H1 (cell line): ENCODE results near the gene ARHGEF10L. TPM values are rescaled to one million over a fixed set of nuclear protein-coding genes. Genes with fewer than 3 reads are reported as not detected.

Experiments used
- CTCF ChIA-PET: fragments of 300-600 bp; sonication (Branson Sonifier 250); formaldehyde crosslinking; loops from one replicate; lab custom pipeline; 2021; ENCODE audit not compliant: partially characterized antibody; lab: Charles Lee
- POLR2A ChIA-PET: fragments of 300-600 bp; sonication (Branson Sonifier 250); formaldehyde crosslinking; loops from one replicate; lab custom pipeline; 2021; ENCODE audit warnings: inconsistent platforms; ENCODE audit not compliant: partially characterized antibody; lab: Charles Lee
- DNase-seq, 2 experiments: peaks; one replicate each; pipeline versions ENCODE4 v3.0.0 to v3.0.0-alpha.2; 2010 to 2022; ENCODE audit warnings: low spot score in 2 of 2, low read depth in 1 of 2, mixed read lengths in 1 of 2
- FAIRE-seq: peaks from 2 replicates; lab custom pipeline; 2011; peaks lifted over from hg19 to GRCh38; lab: Jason Lieb, UNC
- H2AFZ ChIP-seq: 2 replicates; pipeline ENCODE4 v1.8.1; 2012; ENCODE audit warnings: low read length, inconsistent platforms
- H2AK5ac ChIP-seq: 2 replicates; pipeline ENCODE4 v1.6.1; 2013; ENCODE audit warnings: low read depth, low read length
- H2BK120ac ChIP-seq: replicated peaks from 2 replicates; pipeline ENCODE3; 2013; ENCODE audit warnings: low read depth, low read length, inconsistent platforms
- H2BK12ac ChIP-seq: 2 replicates; pipeline ENCODE4 v1.6.1; 2013; ENCODE audit warnings: low read depth, low read length
- H2BK15ac ChIP-seq: 2 replicates; pipeline ENCODE4 v1.6.1; 2013; ENCODE audit warnings: low read length
- H2BK20ac ChIP-seq: 2 replicates; pipeline ENCODE4 v1.6.1; 2013; ENCODE audit warnings: low read length
- H2BK5ac ChIP-seq: 2 replicates; pipeline ENCODE4 v1.6.1; 2013; ENCODE audit warnings: low read depth, low read length
- H3K14ac ChIP-seq: 2 replicates; pipeline ENCODE4 v1.6.1; 2013; ENCODE audit warnings: inconsistent platforms; ENCODE audit not compliant: insufficient read length
- H3K18ac ChIP-seq: 2 replicates; pipeline ENCODE4 v1.6.1; 2013; ENCODE audit warnings: low read length; ENCODE audit errors: extremely low read depth
- H3K23ac ChIP-seq: 2 replicates; pipeline ENCODE4 v1.6.1; 2013; ENCODE audit warnings: inconsistent platforms; ENCODE audit not compliant: insufficient read length
- H3K23me2 ChIP-seq: 2 replicates; pipeline ENCODE4 v1.6.1; 2013; ENCODE audit warnings: low read depth, low read length
- H3K27ac ChIP-seq: 2 replicates; pipeline ENCODE4 v1.6.1; 2011; ENCODE audit warnings: low read depth, low read length, inconsistent platforms
- H3K27me3 ChIP-seq, 4 experiments: replicated peaks in 1 of 4; 1 replicate in 1 of 4; 2 replicates in 3 of 4; pipeline versions ENCODE4 v1.6.1 to v1.8.1; 2011 to 2013; ENCODE audit warnings: low read length in 3 of 4, mild to moderate bottlenecking in 3 of 4, inconsistent platforms in 2 of 4, mixed read lengths in 2 of 4, moderate library complexity in 1 of 4; ENCODE audit not compliant: control insufficient read depth in 3 of 4, insufficient read depth in 3 of 4; ENCODE audit errors: extremely low read depth in 1 of 4
- H3K36me3 ChIP-seq, 4 experiments: 2 replicates each; pipeline versions ENCODE4 v1.6.1 to v1.8.1; 2011 to 2013; ENCODE audit warnings: mild to moderate bottlenecking in 4 of 4, low read length in 3 of 4, moderate library complexity in 2 of 4, control low read depth in 1 of 4, inconsistent platforms in 1 of 4; ENCODE audit not compliant: insufficient read depth in 4 of 4, control insufficient read depth in 2 of 4
- H3K4ac ChIP-seq: replicated peaks from 2 replicates; pipeline ENCODE3; 2013; ENCODE audit warnings: low read length, low read depth, mixed read lengths, inconsistent platforms; ENCODE audit not compliant: insufficient read length
- H3K4me1 ChIP-seq, 4 experiments: replicated peaks in 1 of 4; 1 replicate in 1 of 4; 2 replicates in 3 of 4; pipeline versions ENCODE4 v1.6.1 to v1.8.1; 2011 to 2013; ENCODE audit warnings: low read length in 3 of 4, inconsistent platforms in 2 of 4, mixed read lengths in 1 of 4; ENCODE audit not compliant: insufficient read depth in 4 of 4, control insufficient read depth in 3 of 4
- H3K4me2 ChIP-seq, 2 experiments: 2 replicates each; pipeline versions ENCODE4 v1.6.1 to v1.8.1; 2011 to 2013; ENCODE audit warnings: low read depth in 2 of 2, low read length in 2 of 2, control low read depth in 1 of 2, inconsistent platforms in 1 of 2, mild to moderate bottlenecking in 1 of 2; ENCODE audit not compliant: insufficient read depth in 1 of 2
- H3K4me3 ChIP-seq, 4 experiments: fragments of 200-600, 300-600 bp in 1 of 4; sonication (generic), shearing (Covaris generic), sonication (Bioruptor Twin) in 1 of 4; 2 replicates each; pipeline versions ENCODE4 v1.5.1 to v1.8.1; 2011 to 2016; ENCODE audit warnings: low read length in 4 of 4, low read depth in 3 of 4, control low read depth in 2 of 4, inconsistent platforms in 2 of 4, mild to moderate bottlenecking in 2 of 4, mixed read lengths in 1 of 4, moderate library complexity in 1 of 4; ENCODE audit not compliant: insufficient read depth in 2 of 4; ENCODE audit errors: extremely low read depth in 1 of 4
- H3K56ac ChIP-seq: replicated peaks from 2 replicates; pipeline ENCODE3; 2013; ENCODE audit warnings: low read depth, mild to moderate bottlenecking, mixed read lengths, low read length, inconsistent platforms; ENCODE audit not compliant: insufficient read length
- H3K79me1 ChIP-seq: 2 replicates; pipeline ENCODE4 v1.6.1; 2013; ENCODE audit warnings: low read depth, low read length, control low read depth
- H3K79me2 ChIP-seq, 2 experiments: 2 replicates each; pipeline versions ENCODE4 v1.6.1 to v1.8.1; 2012 to 2013; ENCODE audit warnings: low read length in 2 of 2, mild to moderate bottlenecking in 2 of 2, inconsistent platforms in 1 of 2; ENCODE audit not compliant: insufficient read depth in 2 of 2, control insufficient read depth in 1 of 2
- H3K9ac ChIP-seq, 4 experiments: replicated peaks in 1 of 4; 1 replicate in 1 of 4; 2 replicates in 3 of 4; pipeline versions ENCODE4 v1.6.1 to v1.8.1; 2011 to 2013; ENCODE audit warnings: low read depth in 3 of 4, low read length in 3 of 4, control low read depth in 2 of 4, mild to moderate bottlenecking in 2 of 4, moderate library complexity in 2 of 4, inconsistent platforms in 1 of 4; ENCODE audit errors: extremely low read depth in 1 of 4
- H3K9me3 ChIP-seq, 2 experiments: 2 replicates each; pipeline versions ENCODE4 v1.6.1 to v1.8.1; 2012 to 2013; ENCODE audit warnings: mild to moderate bottlenecking in 2 of 2, moderate library complexity in 2 of 2, control low read depth in 1 of 2, inconsistent platforms in 1 of 2, low read depth in 1 of 2, low read length in 1 of 2, mixed read lengths in 1 of 2; ENCODE audit not compliant: insufficient read depth in 2 of 2
- H4K20me1 ChIP-seq, 2 experiments: replicated peaks in 1 of 2; 2 replicates each; pipeline versions ENCODE3 to v1.8.1; 2011 to 2013; ENCODE audit warnings: inconsistent platforms in 2 of 2, low read length in 2 of 2, mild to moderate bottlenecking in 1 of 2; ENCODE audit not compliant: insufficient read depth in 2 of 2, control insufficient read depth in 1 of 2
- H4K5ac ChIP-seq: 2 replicates; pipeline ENCODE4 v1.6.1; 2013; ENCODE audit warnings: low read length, low read depth, mixed read lengths, inconsistent platforms; ENCODE audit not compliant: insufficient read length
- H4K8ac ChIP-seq: 2 replicates; pipeline ENCODE4 v1.8.0; 2013; ENCODE audit warnings: mild to moderate bottlenecking, moderate library complexity, low read length, inconsistent platforms; ENCODE audit not compliant: insufficient read depth; ENCODE audit errors: extremely low read depth
- H4K91ac ChIP-seq: replicated peaks from 2 replicates; pipeline ENCODE3; 2013; ENCODE audit warnings: low read length, mixed read lengths, inconsistent platforms; ENCODE audit not compliant: insufficient read length
- KDM1A ChIP-seq: fragments of 200-600, 300-600 bp; sonication (generic); IDR thresholded peaks from 2 replicates; pipeline ENCODE4 v1.7.1; 2016; ENCODE audit warnings: mild to moderate bottlenecking, low read length, borderline replicate concordance
- TCF12 ChIP-seq: IDR thresholded peaks from 2 replicates; pipeline ENCODE4 v1.6.1; 2011; ENCODE audit warnings: low read depth, mild to moderate bottlenecking, low read length
- WGBS, 2 experiments: shearing (Covaris generic) in 1 of 2; methylation state at CpG; one replicate each; pipeline versions ENCODE4 v1.1.6 to v1.1.7; 2013 to 2015; ENCODE audit warnings: low lambda C conversion rate in 2 of 2, mixed read lengths in 2 of 2, inconsistent platforms in 1 of 2, low coverage in 1 of 2, missing lambda C conversion rate in 1 of 2; ENCODE audit not compliant: insufficient replicate concordance in 2 of 2, insufficient coverage in 1 of 2, insufficient read length in 1 of 2; ENCODE audit errors: extremely low coverage in 1 of 2, missing lambda C conversion rate in 1 of 2; 5-methylcytosine and 5-hydroxymethylcytosine counted together
- polyA plus RNA-seq, 7 experiments: library from polyadenylated mRNA; depleted of rRNA in 3 of 7; stranded (reverse) in 5 of 7; unstranded in 2 of 7; fragments of >200 nt in 5 of 7; fragments of 200-250 nt in 2 of 7; gene quantifications; 1 replicate in 5 of 7; 2 replicates in 1 of 7; 4 replicates in 1 of 7; pipeline versions ENCODE4 v1.2.1 to v1.2.3, GENCODE V29; 2011 to 2013; ENCODE audit warnings: missing spikeins in 2 of 7, mixed read lengths in 2 of 7
- total RNA-seq: library from RNA; stranded (reverse); fragmentation: NEBNext Ultra II Directional; extraction: Animal tissue kit (Norgen Biotek cat#: 25700); gene quantifications from 2 replicates; pipeline ENCODE4 v1.2.1, GENCODE V29; 2021

The ARHGEF10L gene
- total and polyA plus RNA-seq, 2 of the 8 experiments (the other 6 are each of a cell fraction or from before 2014, with no cell fraction given) = 33.6 to 39.6 TPM

DNA sequence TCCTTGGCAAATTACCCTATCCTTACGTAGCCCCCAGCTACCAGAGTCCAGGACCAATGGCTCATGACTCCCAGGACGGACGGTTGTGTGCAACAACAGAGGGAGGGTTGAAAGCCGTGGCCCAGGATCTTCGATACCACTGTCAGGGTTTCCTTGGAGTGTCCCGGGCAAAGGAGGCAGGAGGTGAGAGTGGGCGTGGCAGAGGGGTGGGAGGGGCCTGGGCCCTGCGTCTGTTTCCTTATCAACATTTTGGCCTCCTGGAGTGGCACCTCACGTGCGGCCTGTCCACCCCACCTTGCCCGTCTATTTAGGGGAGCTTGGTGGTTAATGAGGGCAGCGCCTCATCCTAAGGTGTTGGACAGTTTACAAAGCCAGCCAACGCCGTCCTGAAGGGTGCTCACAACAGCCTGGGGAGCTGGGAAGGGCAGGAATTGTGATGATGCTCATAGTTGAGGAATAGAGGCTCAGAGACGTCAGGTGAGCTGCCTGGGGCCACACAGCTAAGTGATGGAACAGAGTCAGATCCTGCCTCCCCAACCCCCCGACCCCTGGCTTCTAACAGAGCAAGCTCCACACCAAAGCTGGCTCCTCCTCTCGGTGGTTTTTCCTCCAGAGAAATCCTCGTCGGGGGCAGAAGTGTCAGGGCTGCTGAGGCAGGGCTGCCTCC is 17.4 kb upstream of the ARHGEF10L start:
- Histone ChIP-seq H3K56ac (no peak overlapping the region), H3K9me3 (no peaks in the 10 kb centered on the region), H2BK20ac (peak overlapping the region; percentile 37), H3K36me3 (no peaks in the 10 kb centered on the region), H3K23ac (no peak overlapping the region), H2BK5ac (peak overlapping the region; percentile 79; the same call in 1 of the 2 replicates), H3K4me1 (peaks cover 6 to 25% (median 16%) of the 10 kb centered on the region in 4 experiments), H2BK120ac (peak overlapping the region; percentile 84), H4K5ac (no peak overlapping the region), H2BK15ac (0 out of 2 replicates have a peak overlapping the region, but pooled peaks have one; percentile 48), H2AK5ac (no peak overlapping the region), H3K18ac (no peak overlapping the region; the same call in 1 of the 2 replicates), H3K27ac (no peak overlapping the region), H3K4me3 (no peak overlapping the region), H3K14ac (no peak overlapping the region), H3K4ac (peak overlapping the region; percentile 11), H3K23me2 (no peaks in the 10 kb centered on the region; the same call in none of the 2 replicates), H3K79me1 (no peaks in the 10 kb centered on the region), H4K8ac (no peak overlapping the region), H4K20me1 (no peaks in the 10 kb centered on the region), H4K91ac (peak overlapping the region; percentile 28), H3K27me3 (no peaks in the 10 kb centered on the region), H3K9ac (no peak overlapping the region), H3K4me2 (no peak overlapping the region), H3K79me2 (no peaks in the 10 kb centered on the region), H2BK12ac (peak overlapping the region; percentile 91; the same call in 1 of the 2 replicates), H2AFZ (no peak overlapping the region)
- POLR2A ChIA-PET = interaction anchor here (0.9 to 7.5 kb wide), 6 partner anchors 9 to 37 kb away, joined by 3 to 49 read pairs (median 10); partner anchors contain the start of gene ARHGEF10L
- no peak for FAIRE-seq
- DNase-seq = peak in 1 of 2 experiments; percentile 67
- peak; percentile 40; the same call in 1 of the 2 replicates for TF ChIP-seq KDM1A
- no peak for TF ChIP-seq TCF12
- CTCF ChIA-PET = interaction anchor here (1.3 to 29.1 kb wide), 4 partner anchors 16 to 108 kb away, joined by 4 to 1640 read pairs (median 32); partner anchors contain the start of gene ARHGEF10L
- 70% methylated on average over 19 of the region's 19 CpGs; no CpG with 5 or more reads in 1 of the 2 experiments for WGBS, 2 experiments
